SU-DHL-6 (cell line): ENCODE results near the gene CDK5RAP2.

ENCODE experiments used
- H2AFZ ChIP-seq: fragments of 200-600 bp; sonication (generic); 2 replicates; pipeline ENCODE4 v1.6.1; 2014; ENCODE audit warnings: low read depth, mild to moderate bottlenecking, moderate library complexity, mixed read lengths, antibody characterized with exemption, low read length; ENCODE audit not compliant: severe bottlenecking
- H3F3A ChIP-seq: fragments of 200-600 bp; shearing (Covaris generic); 2 replicates; pipeline ENCODE4 v1.6.0; 2016; ENCODE audit warnings: antibody characterized with exemption, mild to moderate bottlenecking; ENCODE audit not compliant: insufficient read depth
- H3K27ac ChIP-seq: fragments of 200-600 bp; sonication (generic); 2 replicates; pipeline ENCODE4 v1.5.1; 2016; ENCODE audit warnings: low read depth, mild to moderate bottlenecking, low read length, moderate library complexity, mixed read lengths
- H3K27me3 ChIP-seq: fragments of 200-600 bp; sonication (generic), shearing (Covaris generic); 2 replicates; pipeline ENCODE4 v1.6.0; 2014; ENCODE audit warnings: mild to moderate bottlenecking, low read length
- H3K36me3 ChIP-seq: fragments of 200-600 bp; sonication (generic); 2 replicates; pipeline ENCODE4 v1.6.1; 2014; ENCODE audit warnings: mild to moderate bottlenecking, low read length, mixed read lengths
- H3K4me2 ChIP-seq: fragments of 300-600, 200-600 bp; shearing (Covaris generic), sonication (generic); 2 replicates; pipeline ENCODE4 v1.6.0; 2014; ENCODE audit warnings: low read length, low read depth, mild to moderate bottlenecking; ENCODE audit not compliant: poor library complexity, severe bottlenecking
- H3K4me3 ChIP-seq: fragments of 200-600 bp; sonication (generic); 2 replicates; pipeline ENCODE4 v1.5.1; 2014; ENCODE audit warnings: antibody characterized with exemption, low read length, mild to moderate bottlenecking, mixed read lengths; ENCODE audit not compliant: insufficient read depth, poor library complexity, severe bottlenecking
- H3K79me2 ChIP-seq: fragments of 200-600 bp; sonication (generic); 2 replicates; pipeline ENCODE4 v1.6.1; 2014; ENCODE audit warnings: mild to moderate bottlenecking, low read length, moderate library complexity; ENCODE audit not compliant: insufficient read depth
- H3K9ac ChIP-seq: fragments of 200-600 bp; sonication (generic); 2 replicates; pipeline ENCODE4 v1.7.0; 2014; ENCODE audit warnings: mild to moderate bottlenecking, low read length
- H3K9me2 ChIP-seq: fragments of 200-600 bp; sonication (generic); replicated peaks from 2 replicates; pipeline ENCODE4 v1.6.1; 2014; ENCODE audit warnings: low read length; ENCODE audit not compliant: insufficient read depth
- H3K9me3 ChIP-seq: fragments of 200-600 bp; sonication (generic); 2 replicates; pipeline ENCODE4 v1.6.1; 2014; ENCODE audit warnings: low read length, mixed read lengths; ENCODE audit not compliant: insufficient read depth
- H4K20me1 ChIP-seq: fragments of 200-600 bp; sonication (generic); 2 replicates; pipeline ENCODE4 v1.6.1; 2014; ENCODE audit warnings: low read depth, mild to moderate bottlenecking, antibody characterized with exemption, low read length, moderate library complexity, mixed read lengths
- CTCF ChIP-seq: fragments of 200-600 bp; sonication (generic); IDR thresholded peaks from one replicate; pipeline ENCODE4 v1.5.1; 2017; ENCODE audit warnings: antibody characterized with exemption, mild to moderate bottlenecking, low read length, moderate library complexity; ENCODE audit not compliant: insufficient read depth, poor library complexity, severe bottlenecking
- EZH2phosphoT487 ChIP-seq: fragments of 200-600 bp; sonication (generic), shearing (Covaris generic); conservative IDR thresholded peaks from 2 replicates; pipeline ENCODE4 v1.6.1; 2018; ENCODE audit warnings: mild to moderate bottlenecking, antibody characterized with exemption, low read length, moderate library complexity, mixed read lengths

Gene CDK5RAP2

GRCh38 chr9:120402741-120403542 is 177.0 kb downstream of the CDK5RAP2 start:
- Histone ChIP-seq H3K4me3 (no peak overlapping the region), H2AFZ (no peak overlapping the region), H3K9me3 (no peaks in the 10 kb centered on the region), H3K9me2 (no peaks in the 10 kb centered on the region), H3K4me2 (no peak overlapping the region), H4K20me1 (no peaks in the 10 kb centered on the region), H3K36me3 (peaks cover 12% of the 10 kb centered on the region; the same call in 1 of the 2 replicates), H3K27me3 (no peaks in the 10 kb centered on the region), H3K79me2 (no peaks in the 10 kb centered on the region), H3F3A (no peaks in the 10 kb centered on the region), H3K9ac (no peak overlapping the region), H3K27ac (no peak overlapping the region)
- TF ChIP-seq EZH2phosphoT487, result no peak
- TF ChIP-seq CTCF, result no peak

- H3K4me3 ChIP-seq, result no peak overlapping the region
- no peak overlapping the region for H3K4me2 ChIP-seq
- no peaks in the 10 kb centered on the region for H3F3A ChIP-seq
- no peaks in the 10 kb centered on the region for H3K9me3 ChIP-seq
- no peak overlapping the region for H3K27ac ChIP-seq
- H3K79me2 ChIP-seq, result no peaks in the 10 kb centered on the region
- no peaks in the 10 kb centered on the region for H3K27me3 ChIP-seq
- no peaks in the 10 kb centered on the region for H3K9me2 ChIP-seq
- H4K20me1 ChIP-seq, result no peaks in the 10 kb centered on the region
- peaks cover 15% of the 10 kb centered on the region; the same call in 1 of the 2 replicates for H3K36me3 ChIP-seq
- H2AFZ ChIP-seq, result no peak overlapping the region
- TF ChIP-seq EZH2phosphoT487, result no peak
- no peak for TF ChIP-seq CTCF
- H3K9ac ChIP-seq, result no peak overlapping the region
These were observed 180.0 kb downstream of the CDK5RAP2 start for GRCh38 chr9:120399940-120400339.

- Histone ChIP-seq H4K20me1 (no peaks in the 10 kb centered on the region), H3K9me3 (no peaks in the 10 kb centered on the region), H3K79me2 (no peaks in the 10 kb centered on the region), H3K27me3 (no peaks in the 10 kb centered on the region), H3K36me3 (peaks cover 22% of the 10 kb centered on the region; the same call in 1 of the 2 replicates), H3F3A (no peaks in the 10 kb centered on the region), H2AFZ (no peak overlapping the region), H3K4me3 (no peak overlapping the region), H3K9me2 (no peaks in the 10 kb centered on the region), H3K9ac (no peak overlapping the region), H3K27ac (no peak overlapping the region), H3K4me2 (no peak overlapping the region)
- TF ChIP-seq EZH2phosphoT487 (no peak), CTCF (no peak)
These were observed 181.7 kb downstream of the CDK5RAP2 start for GRCh38 chr9:120398286-120398685.
